Choroid plexus epithelial cell (primary cell): ENCODE data around the gene SPRY4.

Experiments
- DNase-seq: peaks from one replicate; pipeline ENCODE4 v3.0.0-alpha.2; 2010; ENCODE audit warnings: low read depth
- H3K4me3 ChIP-seq: 2 replicates; pipeline ENCODE4 v1.5.1; 2011; ENCODE audit warnings: low read depth, mild to moderate bottlenecking, control low read depth, low read length, moderate library complexity
- CTCF ChIP-seq: conservative IDR thresholded peaks from 2 replicates; pipeline ENCODE4 v1.5.1; 2011; ENCODE audit warnings: low read depth, mild to moderate bottlenecking, control low read depth, inconsistent platforms, low read length, moderate library complexity

The SPRY4 gene

GRCh38 chr5:142324136-142324870 is 518 bp downstream of the SPRY4 start:
- peak; percentile 34 for TF ChIP-seq CTCF
- DNase-seq, result peak; percentile 64
- H3K4me3 ChIP-seq, result peak overlapping the region; percentile 92

- peak; percentile 37 for DNase-seq
- TF ChIP-seq CTCF, result no peak
- H3K4me3 ChIP-seq, result peak overlapping the region; percentile 92
Measured at GRCh38 chr5:142323480-142324135, 1.2 kb downstream of the SPRY4 start.

- peak; percentile 69 for DNase-seq
- no peak for TF ChIP-seq CTCF
- H3K4me3 ChIP-seq, result peak overlapping the region; percentile 92
Measured at GRCh38 chr5:142322747-142323479, 1.9 kb downstream of the SPRY4 start.

- no peak for DNase-seq
- peak overlapping the region; percentile 92 for H3K4me3 ChIP-seq
- no peak for TF ChIP-seq CTCF
Measured at GRCh38 chr5:142322403-142322746, 2.4 kb downstream of the SPRY4 start.

- H3K4me3 ChIP-seq, result peak overlapping the region; percentile 92
- peak; percentile 47 for DNase-seq
- TF ChIP-seq CTCF, result no peak
Measured at GRCh38 chr5:142320851-142321560, 3.8 kb downstream of the SPRY4 start.

- no peak for TF ChIP-seq CTCF
- DNase-seq, result peak; percentile 25
- H3K4me3 ChIP-seq, result peak overlapping the region; percentile 92
Measured at GRCh38 chr5:142320430-142320738, 4.4 kb downstream of the SPRY4 start.
